Measurements from ENCODE around the gene KCNJ3.
"Not testable (repeated sequence)": the region's sequence is repeated elsewhere in the genome, so short reads cannot be mapped to it uniquely, and the experiment has no call there.

The KCNJ3 gene

DNA sequence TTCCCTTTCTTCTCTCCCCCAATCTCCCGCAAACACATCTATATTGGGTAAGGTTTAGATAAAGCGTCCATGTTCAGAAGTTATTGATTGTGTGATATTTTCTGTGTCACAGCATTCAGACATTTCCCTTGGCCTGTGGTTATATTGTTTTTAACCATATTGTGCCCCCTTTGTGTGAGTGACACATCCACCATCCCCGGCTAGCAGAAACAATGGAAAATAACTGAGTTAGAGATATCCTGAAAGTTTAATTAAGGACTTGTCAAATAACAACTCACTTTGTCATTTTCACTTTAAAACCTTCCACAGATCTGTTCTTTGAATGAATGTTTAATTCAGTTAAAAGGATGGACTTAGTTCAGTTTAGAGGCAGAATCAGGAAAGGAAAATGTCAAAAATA is 151.0 kb downstream of the KCNJ3 start:
- H3K4me2 ChIP-seq (ENCODE audit: low read depth, low read length) = no peak overlapping the region
- H3K79me2 ChIP-seq (ENCODE audit: low read length) = no peaks in the 10 kb centered on the region
- H3F3A ChIP-seq (ENCODE audit: insufficient read depth, low read length) = no peaks in the 10 kb centered on the region
- TF ChIP-seq, protein P1, sequence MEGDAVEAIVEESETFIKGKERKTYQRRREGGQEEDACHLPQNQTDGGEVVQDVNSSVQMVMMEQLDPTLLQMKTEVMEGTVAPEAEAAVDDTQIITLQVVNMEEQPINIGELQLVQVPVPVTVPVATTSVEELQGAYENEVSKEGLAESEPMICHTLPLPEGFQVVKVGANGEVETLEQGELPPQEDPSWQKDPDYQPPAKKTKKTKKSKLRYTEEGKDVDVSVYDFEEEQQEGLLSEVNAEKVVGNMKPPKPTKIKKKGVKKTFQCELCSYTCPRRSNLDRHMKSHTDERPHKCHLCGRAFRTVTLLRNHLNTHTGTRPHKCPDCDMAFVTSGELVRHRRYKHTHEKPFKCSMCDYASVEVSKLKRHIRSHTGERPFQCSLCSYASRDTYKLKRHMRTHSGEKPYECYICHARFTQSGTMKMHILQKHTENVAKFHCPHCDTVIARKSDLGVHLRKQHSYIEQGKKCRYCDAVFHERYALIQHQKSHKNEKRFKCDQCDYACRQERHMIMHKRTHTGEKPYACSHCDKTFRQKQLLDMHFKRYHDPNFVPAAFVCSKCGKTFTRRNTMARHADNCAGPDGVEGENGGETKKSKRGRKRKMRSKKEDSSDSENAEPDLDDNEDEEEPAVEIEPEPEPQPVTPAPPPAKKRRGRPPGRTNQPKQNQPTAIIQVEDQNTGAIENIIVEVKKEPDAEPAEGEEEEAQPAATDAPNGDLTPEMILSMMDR (IDR thresholded peaks at IDR 0.05; ENCODE audit: low read length) = no peak
- TF ChIP-seq EZH2phosphoT487 (IDR thresholded peaks at IDR 0.05; ENCODE audit: low read length) (no peak), EZH2 (optimal IDR thresholded peaks at IDR 0.05; ENCODE audit: low read depth, low read length) (no peak)
- H3K9me3 ChIP-seq (replicated peaks; ENCODE audit: insufficient read depth, low read length) = no peaks in the 10 kb centered on the region
- no peaks in the 10 kb centered on the region for H3K4me1 ChIP-seq (ENCODE audit: low read length)
- H3K27me3 ChIP-seq (replicated peaks; ENCODE audit: insufficient read depth, low read length) = no peaks in the 10 kb centered on the region
- no peak overlapping the region for H3K27ac ChIP-seq (ENCODE audit: low read length)
- H3K9ac ChIP-seq (ENCODE audit: low read length) = no peak overlapping the region
- H3K36me3 ChIP-seq (replicated peaks; ENCODE audit: insufficient read depth, low read length) = no peaks in the 10 kb centered on the region
- no peaks in the 10 kb centered on the region for H3K9me2 ChIP-seq (replicated peaks; ENCODE audit: insufficient read depth, low read length)
- H4K20me1 ChIP-seq (ENCODE audit: insufficient read depth, low read length) = no peaks in the 10 kb centered on the region
- no peak overlapping the region for H2AFZ ChIP-seq (ENCODE audit: low read length)
- DNase-seq = no peak
- H3K4me3 ChIP-seq (ENCODE audit: low read length) = no peak overlapping the region

GRCh38 chr2:154850532-154850931 is 152.0 kb downstream of the KCNJ3 start:
- Histone ChIP-seq H3K9me3 (replicated peaks; ENCODE audit: insufficient read depth, low read length) (no peaks in the 10 kb centered on the region), H3K79me2 (ENCODE audit: low read length) (no peaks in the 10 kb centered on the region), H3K4me2 (ENCODE audit: low read depth, low read length) (no peak overlapping the region), H3K4me1 (ENCODE audit: low read length) (no peaks in the 10 kb centered on the region), H3K36me3 (replicated peaks; ENCODE audit: insufficient read depth, low read length) (no peaks in the 10 kb centered on the region), H2AFZ (ENCODE audit: low read length) (no peak overlapping the region), H4K20me1 (ENCODE audit: insufficient read depth, low read length) (no peaks in the 10 kb centered on the region), H3K27ac (ENCODE audit: low read length) (no peak overlapping the region), H3K27me3 (replicated peaks; ENCODE audit: insufficient read depth, low read length) (no peaks in the 10 kb centered on the region), H3F3A (ENCODE audit: insufficient read depth, low read length) (no peaks in the 10 kb centered on the region), H3K9me2 (replicated peaks; ENCODE audit: insufficient read depth, low read length) (no peaks in the 10 kb centered on the region), H3K4me3 (ENCODE audit: low read length) (no peak overlapping the region), H3K9ac (ENCODE audit: low read length) (no peak overlapping the region)
- DNase-seq = no peak
- TF ChIP-seq EZH2phosphoT487 (IDR thresholded peaks at IDR 0.05; ENCODE audit: low read length) = no peak
- no peak for TF ChIP-seq EZH2 (optimal IDR thresholded peaks at IDR 0.05; ENCODE audit: low read depth, low read length)
- TF ChIP-seq, protein P1 (IDR thresholded peaks at IDR 0.05; ENCODE audit: low read length) = no peak

GRCh38 chr2:154855138-154855537 is 156.6 kb downstream of the KCNJ3 start:
- H3K36me3 ChIP-seq (replicated peaks; ENCODE audit: insufficient read depth, low read length) = no peaks in the 10 kb centered on the region
- H3K4me2 ChIP-seq (ENCODE audit: low read depth, low read length) = no peak overlapping the region
- no peaks in the 10 kb centered on the region for H3K9me2 ChIP-seq (replicated peaks; ENCODE audit: insufficient read depth, low read length)
- no peak for DNase-seq
- no peaks in the 10 kb centered on the region for H3K79me2 ChIP-seq (ENCODE audit: low read length)
- H3K9ac ChIP-seq (ENCODE audit: low read length) = no peak overlapping the region
- TF ChIP-seq EZH2phosphoT487 (IDR thresholded peaks at IDR 0.05; ENCODE audit: low read length) (no peak), EZH2 (optimal IDR thresholded peaks at IDR 0.05; ENCODE audit: low read depth, low read length) (no peak)
- TF ChIP-seq, protein P1 (IDR thresholded peaks at IDR 0.05; ENCODE audit: low read length) = no peak
- no peaks in the 10 kb centered on the region for H3K4me1 ChIP-seq (ENCODE audit: low read length)
- H3K27ac ChIP-seq (ENCODE audit: low read length) = no peak overlapping the region
- H3F3A ChIP-seq (ENCODE audit: insufficient read depth, low read length) = no peaks in the 10 kb centered on the region
- no peaks in the 10 kb centered on the region for H3K9me3 ChIP-seq (replicated peaks; ENCODE audit: insufficient read depth, low read length)
- H2AFZ ChIP-seq (ENCODE audit: low read length) = no peak overlapping the region
- no peak overlapping the region for H3K4me3 ChIP-seq (ENCODE audit: low read length)
- H4K20me1 ChIP-seq (ENCODE audit: insufficient read depth, low read length) = no peaks in the 10 kb centered on the region
- no peaks in the 10 kb centered on the region for H3K27me3 ChIP-seq (replicated peaks; ENCODE audit: insufficient read depth, low read length)

DNA sequence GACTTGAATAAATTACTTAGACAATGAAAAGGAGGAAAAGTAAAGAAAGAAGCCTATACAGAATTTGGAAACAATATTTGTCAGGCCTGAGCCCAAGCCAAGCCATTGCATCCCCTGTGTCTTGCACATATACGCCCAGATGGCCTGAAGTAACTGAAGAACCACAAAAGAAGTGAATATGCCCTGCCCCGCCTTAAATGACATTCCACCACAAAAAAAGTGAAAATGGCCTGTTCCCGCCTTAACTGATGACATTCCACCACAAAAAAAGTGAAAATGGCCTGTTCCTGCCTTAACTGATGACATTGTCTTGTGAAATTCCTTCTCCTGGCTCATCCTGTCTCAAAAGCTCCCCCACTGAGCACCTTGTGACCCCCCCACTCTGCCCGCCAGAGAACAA is 168.7 kb downstream of the KCNJ3 start:
- not testable (repeated sequence) for DNase-seq; H3K9me3 ChIP-seq (replicated peaks; ENCODE audit: insufficient read depth, low read length); H3K4me2 ChIP-seq (ENCODE audit: low read depth, low read length); H3K27ac ChIP-seq (ENCODE audit: low read length); H3K9ac ChIP-seq (ENCODE audit: low read length); H3K4me1 ChIP-seq (ENCODE audit: low read length); H3F3A ChIP-seq (ENCODE audit: insufficient read depth, low read length); H3K36me3 ChIP-seq (replicated peaks; ENCODE audit: insufficient read depth, low read length); H3K27me3 ChIP-seq (replicated peaks; ENCODE audit: insufficient read depth, low read length); H4K20me1 ChIP-seq (ENCODE audit: insufficient read depth, low read length); H3K4me3 ChIP-seq (ENCODE audit: low read length); H2AFZ ChIP-seq (ENCODE audit: low read length); H3K79me2 ChIP-seq (ENCODE audit: low read length); H3K9me2 ChIP-seq (replicated peaks; ENCODE audit: insufficient read depth, low read length)
